DOHH2 (cell line): Measurements from ENCODE around the gene NPFFR1.

ENCODE experiments used
- CTCF ChIP-seq: fragments of 200-600 bp; sonication (generic); IDR thresholded peaks from one replicate; pipeline ENCODE4 v1.5.1; 2014; ENCODE audit warnings: antibody characterized with exemption, mild to moderate bottlenecking, low read depth, low read length; ENCODE audit not compliant: poor library complexity, severe bottlenecking
- EZH2phosphoT487 ChIP-seq: fragments of 200-600 bp; sonication (generic); IDR thresholded peaks from 2 replicates; pipeline ENCODE4 v1.6.1; 2017; ENCODE audit warnings: borderline replicate concordance, mild to moderate bottlenecking, antibody characterized with exemption, low read length, moderate library complexity, mixed read lengths

- no peak for TF ChIP-seq CTCF
- TF ChIP-seq EZH2phosphoT487 = no peak
Observed at GRCh38 chr10:70320751-70321150, 36.9 kb upstream of the NPFFR1 start.
